Astrocyte (in vitro differentiated cells and primary cell): ENCODE results near the gene CCT8. TPM values are rescaled to one million over a fixed set of nuclear protein-coding genes. Genes with fewer than 3 reads are reported as not detected.

Experiments
- DNase-seq: peaks from one replicate; pipeline ENCODE4 v3.0.0-alpha.2; 2010; ENCODE audit warnings: low read depth
- FAIRE-seq: peaks from 2 replicates; lab custom pipeline; 2011; peaks lifted over from hg19 to GRCh38; lab: Jason Lieb, UNC
- H2AFZ ChIP-seq: 2 replicates; pipeline ENCODE4 v1.6.0; 2012; ENCODE audit warnings: low read depth, low read length, inconsistent platforms
- H3K27ac ChIP-seq: 2 replicates; pipeline ENCODE4 v1.5.1; 2011; ENCODE audit warnings: low read depth, low read length, inconsistent platforms
- H3K27me3 ChIP-seq: 2 replicates; pipeline ENCODE4 v1.6.0; 2011; ENCODE audit warnings: low read length, inconsistent platforms; ENCODE audit not compliant: insufficient read depth
- H3K36me3 ChIP-seq: 2 replicates; pipeline ENCODE4 v1.5.1; 2011; ENCODE audit warnings: low read length, inconsistent platforms; ENCODE audit not compliant: insufficient read depth
- H3K4me1 ChIP-seq: 2 replicates; pipeline ENCODE4 v1.5.1; 2011; ENCODE audit warnings: low read length, inconsistent platforms; ENCODE audit not compliant: insufficient read depth
- H3K4me2 ChIP-seq: 2 replicates; pipeline ENCODE4 v1.6.0; 2012; ENCODE audit warnings: low read length, inconsistent platforms
- H3K4me3 ChIP-seq: 2 replicates; pipeline ENCODE4 v1.5.1; 2011; ENCODE audit warnings: low read depth, mild to moderate bottlenecking, low read length, inconsistent platforms; ENCODE audit not compliant: insufficient read depth
- H3K79me2 ChIP-seq: 2 replicates; pipeline ENCODE4 v1.6.0; 2012; ENCODE audit warnings: mild to moderate bottlenecking, low read length, inconsistent platforms; ENCODE audit not compliant: insufficient read depth
- H3K9ac ChIP-seq: 2 replicates; pipeline ENCODE4 v1.6.0; 2012; ENCODE audit warnings: mild to moderate bottlenecking, low read length, inconsistent platforms
- H3K9me3 ChIP-seq: 2 replicates; pipeline ENCODE4 v1.5.1; 2012; ENCODE audit warnings: low read depth, mild to moderate bottlenecking, low read length, inconsistent platforms; ENCODE audit not compliant: insufficient read depth
- H4K20me1 ChIP-seq: 2 replicates; pipeline ENCODE4 v1.6.0; 2012; ENCODE audit warnings: low read length, inconsistent platforms; ENCODE audit not compliant: insufficient read depth
- H3K27ac Mint-ChIP-seq: one replicate; pipeline ENCODE4 v1.8.0; 2021; ENCODE audit warnings: mild to moderate bottlenecking, mixed read lengths; ENCODE audit not compliant: unreplicated experiment
- H3K27me3 Mint-ChIP-seq: one replicate; pipeline ENCODE4 v1.8.0; 2021; ENCODE audit warnings: low read depth, mixed read lengths; ENCODE audit not compliant: unreplicated experiment
- H3K36me3 Mint-ChIP-seq: one replicate; pipeline ENCODE4 v1.8.0; 2021; ENCODE audit warnings: low read depth, mixed read lengths; ENCODE audit not compliant: unreplicated experiment
- H3K4me1 Mint-ChIP-seq: one replicate; pipeline ENCODE4 v1.8.0; 2021; ENCODE audit warnings: low read depth, mixed read lengths; ENCODE audit not compliant: unreplicated experiment
- H3K4me3 Mint-ChIP-seq: one replicate; pipeline ENCODE4 v1.8.0; 2021; ENCODE audit warnings: mild to moderate bottlenecking, moderate library complexity, mixed read lengths; ENCODE audit not compliant: unreplicated experiment
- H3K9me3 Mint-ChIP-seq: one replicate; pipeline ENCODE4 v1.8.0; 2021; ENCODE audit warnings: mild to moderate bottlenecking, mixed read lengths; ENCODE audit not compliant: unreplicated experiment
- CTCF ChIP-seq: IDR thresholded peaks from 2 replicates; pipeline ENCODE4 v1.5.1; 2011; ENCODE audit warnings: low read depth, mild to moderate bottlenecking, inconsistent platforms, low read length, moderate library complexity; ENCODE audit not compliant: insufficient read depth
- EZH2 ChIP-seq: IDR thresholded peaks from 2 replicates; pipeline ENCODE4 v1.6.1; 2012; ENCODE audit warnings: mild to moderate bottlenecking, low read length, inconsistent platforms; ENCODE audit not compliant: insufficient read depth
- total RNA-seq: library from RNA; stranded (reverse); gene quantifications from 2 replicates; pipeline ENCODE4 v1.2.1, GENCODE V29; 2021

Gene CCT8
- total RNA-seq, 1 donor from 2014 or later: 198 TPM

- Mint-ChIP-seq H3K27ac (no peak overlapping the region), H3K36me3 (peaks cover 4% of the 10 kb centered on the region), H3K4me3 (no peak overlapping the region), H3K27me3 (no peaks in the 10 kb centered on the region), H3K9me3 (no peaks in the 10 kb centered on the region), H3K4me1 (peaks cover 9% of the 10 kb centered on the region)
- Histone ChIP-seq H3K36me3 (peaks cover 41% of the 10 kb centered on the region), H2AFZ (no peak overlapping the region), H3K9ac (no peak overlapping the region), H3K79me2 (no peaks in the 10 kb centered on the region), H3K4me1 (no peaks in the 10 kb centered on the region), H3K9me3 (no peaks in the 10 kb centered on the region), H3K4me2 (no peak overlapping the region), H3K27me3 (no peaks in the 10 kb centered on the region), H3K4me3 (no peak overlapping the region), H3K27ac (no peak overlapping the region), H4K20me1 (peaks cover 5% of the 10 kb centered on the region)
- no peak for TF ChIP-seq EZH2
- TF ChIP-seq CTCF: no peak
- DNase-seq (no peak), FAIRE-seq (no peak)
These were observed 17.4 kb downstream of the CCT8 start for GRCh38 chr21:29056005-29056404.

GRCh38 chr21:29055080-29055479, 18.4 kb downstream of the CCT8 start:
- Histone ChIP-seq H3K9me3 (no peaks in the 10 kb centered on the region), H3K27ac (no peak overlapping the region), H3K4me2 (no peak overlapping the region), H3K36me3 (peaks cover 42% of the 10 kb centered on the region), H3K9ac (no peak overlapping the region), H3K27me3 (no peaks in the 10 kb centered on the region), H2AFZ (no peak overlapping the region), H3K79me2 (no peaks in the 10 kb centered on the region), H3K4me1 (no peaks in the 10 kb centered on the region), H3K4me3 (no peak overlapping the region), H4K20me1 (peaks cover 5% of the 10 kb centered on the region)
- H3K4me3 Mint-ChIP-seq: no peak overlapping the region
- DNase-seq (no peak), FAIRE-seq (no peak)
- H3K27ac Mint-ChIP-seq: no peak overlapping the region
- peaks cover 4% of the 10 kb centered on the region for H3K36me3 Mint-ChIP-seq
- TF ChIP-seq EZH2: no peak
- TF ChIP-seq CTCF: no peak
- H3K4me1 Mint-ChIP-seq: peaks cover 9% of the 10 kb centered on the region
- no peaks in the 10 kb centered on the region for H3K9me3 Mint-ChIP-seq
- H3K27me3 Mint-ChIP-seq: no peaks in the 10 kb centered on the region

GRCh38 chr21:29053656-29054055, 19.8 kb downstream of the CCT8 start:
- H2AFZ ChIP-seq: no peak overlapping the region
- H3K4me3 ChIP-seq: no peak overlapping the region
- FAIRE-seq (no peak), DNase-seq (peak; percentile 63)
- Mint-ChIP-seq H3K27ac (peak overlapping the region; percentile 28), H3K4me1 (peaks cover 9% of the 10 kb centered on the region), H3K4me3 (no peak overlapping the region), H3K27me3 (no peaks in the 10 kb centered on the region), H3K9me3 (no peaks in the 10 kb centered on the region), H3K36me3 (peaks cover 4% of the 10 kb centered on the region)
- H3K9ac ChIP-seq: no peak overlapping the region
- H3K27ac ChIP-seq: no peak overlapping the region
- H4K20me1 ChIP-seq: peaks cover 5% of the 10 kb centered on the region
- peak overlapping the region; percentile 21 for H3K4me2 ChIP-seq
- H3K9me3 ChIP-seq: no peaks in the 10 kb centered on the region
- H3K27me3 ChIP-seq: no peaks in the 10 kb centered on the region
- peaks cover 44% of the 10 kb centered on the region for H3K36me3 ChIP-seq
- H3K79me2 ChIP-seq: no peaks in the 10 kb centered on the region
- TF ChIP-seq EZH2: no peak
- H3K4me1 ChIP-seq: no peaks in the 10 kb centered on the region
